ENCODE results near the gene PDHX. TPM values are rescaled to one million over a fixed set of nuclear protein-coding genes. Genes with fewer than 3 reads are reported as not detected.

PDHX gene
- total RNA-seq, 6 donors from 2014 or later = 11.8 to 40.3 (median 32.3) TPM

DNA sequence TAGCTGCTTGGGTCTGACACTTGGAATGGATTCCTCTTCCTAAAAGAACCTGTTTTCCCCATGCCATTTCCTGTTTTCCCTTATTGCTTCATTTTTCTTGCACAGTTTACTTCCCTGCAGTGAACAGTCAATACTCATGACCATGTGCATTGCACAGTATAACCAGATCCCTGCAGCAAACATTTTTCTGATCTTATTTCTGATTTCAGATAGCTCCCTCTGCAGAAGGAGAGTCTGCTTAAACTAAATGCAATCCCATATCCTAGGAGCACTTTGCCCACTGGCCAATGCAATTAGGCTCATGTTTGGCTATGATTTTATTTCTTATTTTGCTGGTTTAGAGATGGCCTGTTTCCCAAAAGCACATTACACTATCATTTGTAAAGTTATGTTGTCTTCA is 125.8 kb downstream of the PDHX start:
- TF ChIP-seq POLR2AphosphoS5 (IDR thresholded peaks at IDR 0.05) (no peak), EP300 (IDR thresholded peaks at IDR 0.05) (no peak), CTCF (IDR thresholded peaks at IDR 0.05) (no peak), POLR2A (IDR thresholded peaks at IDR 0.05) (no peak)
- Histone ChIP-seq H3K4me1 (peaks cover 15 to 35% (median 30%) of the 10 kb centered on the region in 4 donors), H3K36me3 (no peaks in the 10 kb centered on the region), H3K4me3 (no peak overlapping the region), H3K9me3 (no peaks in the 10 kb centered on the region), H3K27me3 (no peaks in the 10 kb centered on the region), H3K27ac (no peak overlapping the region)
- no peak for ATAC-seq (ENCODE audit: low FRiP score in 2 of 2)
- no peak for DNase-seq

DNA sequence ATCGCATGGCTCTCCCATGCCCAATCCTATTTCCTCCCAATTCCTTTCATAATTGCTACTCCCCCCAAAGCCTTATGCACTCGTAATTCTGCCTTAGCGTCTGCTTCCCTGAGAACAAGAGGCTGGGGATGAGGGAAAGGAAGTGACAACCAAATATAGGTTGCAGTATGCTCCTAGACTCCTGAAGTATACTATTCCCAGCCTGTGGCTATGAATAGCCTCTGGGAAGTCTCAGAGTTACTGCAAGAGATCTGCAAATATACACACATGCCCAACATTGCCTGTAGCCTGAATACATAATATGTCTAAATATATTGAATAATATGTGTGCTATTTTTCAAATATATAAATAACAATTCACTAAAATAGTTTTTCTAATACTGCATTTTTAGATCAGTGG is 126.5 kb downstream of the PDHX start:
- Histone ChIP-seq H3K36me3 (no peaks in the 10 kb centered on the region), H3K4me3 (no peak overlapping the region), H3K4me1 (peaks cover 15 to 35% (median 31%) of the 10 kb centered on the region in 4 donors), H3K27ac (no peak overlapping the region), H3K9me3 (no peaks in the 10 kb centered on the region), H3K27me3 (no peaks in the 10 kb centered on the region)
- DNase-seq (no peak), ATAC-seq (ENCODE audit: low FRiP score in 2 of 2) (no peak)
- WGBS, 2 donors = 73 to 75% methylated on average over 3 of the region's 3 CpGs
- TF ChIP-seq CTCF (IDR thresholded peaks at IDR 0.05) = no peak
- TF ChIP-seq EP300 (IDR thresholded peaks at IDR 0.05) = no peak
- TF ChIP-seq POLR2AphosphoS5 (IDR thresholded peaks at IDR 0.05) = no peak
- no peak for TF ChIP-seq POLR2A (IDR thresholded peaks at IDR 0.05)

DNA sequence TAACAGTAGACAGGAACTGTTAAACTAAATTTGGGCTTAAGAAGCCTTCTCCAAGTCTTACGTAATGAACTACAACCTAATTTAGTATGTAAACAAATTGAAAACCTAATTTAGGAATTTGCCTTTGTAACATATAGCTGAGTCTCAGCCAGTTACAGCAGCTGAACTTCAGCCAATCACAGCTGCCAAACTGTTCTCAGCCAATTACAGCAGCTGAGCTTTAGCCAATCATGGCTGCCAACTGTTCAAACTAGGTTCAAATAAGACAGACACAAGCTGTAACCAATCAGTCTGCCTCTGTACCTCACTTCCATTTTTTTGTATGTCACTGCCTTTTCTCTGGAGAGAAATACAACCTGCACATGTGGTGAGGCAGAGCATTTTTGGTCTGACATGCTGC is 127.5 kb downstream of the PDHX start:
- Histone ChIP-seq H3K4me1 (peaks cover 15 to 41% (median 37%) of the 10 kb centered on the region in 4 donors), H3K36me3 (no peaks in the 10 kb centered on the region), H3K27ac (no peak overlapping the region), H3K27me3 (no peaks in the 10 kb centered on the region), H3K4me3 (no peak overlapping the region), H3K9me3 (no peaks in the 10 kb centered on the region)
- WGBS, 2 donors = 52 to 76% methylated on average over 1 of the region's 1 CpG
- TF ChIP-seq CTCF (IDR thresholded peaks at IDR 0.05) (no peak), POLR2AphosphoS5 (IDR thresholded peaks at IDR 0.05) (no peak), EP300 (IDR thresholded peaks at IDR 0.05) (no peak), POLR2A (IDR thresholded peaks at IDR 0.05) (no peak)
- DNase-seq (no peak), ATAC-seq (ENCODE audit: low FRiP score in 2 of 2) (no peak)

DNA sequence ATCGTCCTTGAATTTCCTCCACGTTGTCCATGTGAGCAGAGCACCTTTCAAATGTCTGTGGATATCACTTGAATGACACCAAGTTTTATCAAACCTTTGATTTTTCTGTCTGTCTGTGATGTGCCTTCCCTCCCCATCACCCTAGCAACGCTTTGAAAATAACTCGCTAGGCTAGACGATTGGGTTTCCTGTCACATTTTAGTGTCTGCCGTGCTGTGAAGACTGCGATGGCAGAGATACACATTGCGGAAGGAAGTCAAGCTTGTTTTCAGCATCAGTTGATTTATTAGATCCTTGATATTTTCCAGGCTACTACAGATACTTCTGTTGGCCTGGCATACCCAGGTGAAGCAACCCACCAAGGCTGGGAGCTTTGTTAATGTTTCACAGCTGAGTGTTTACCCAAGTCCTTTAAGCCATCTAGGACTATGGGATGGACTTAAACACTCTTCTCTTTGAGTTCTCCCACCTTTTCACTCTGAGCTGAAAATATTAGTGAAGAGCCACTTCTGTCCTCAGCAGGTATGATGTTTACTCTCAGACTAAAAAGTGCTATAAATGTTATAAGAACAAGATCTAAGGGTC is 128.9 kb downstream of the PDHX start:
- no peak for TF ChIP-seq POLR2A (IDR thresholded peaks at IDR 0.05)
- peak in 1 of 4 donors; percentile 13 for TF ChIP-seq EP300 (IDR thresholded peaks at IDR 0.05)
- peak in 1 of 2 donors; percentile 5 for TF ChIP-seq POLR2AphosphoS5 (IDR thresholded peaks at IDR 0.05)
- ATAC-seq (ENCODE audit: low FRiP score in 2 of 2) (peak; percentile 79 to 90), DNase-seq (peak in 1 of 2 donors; percentile 49)
- 14 to 25% methylated on average over 8 of the region's 8 CpGs for whole genome bisulfite sequencing, 2 donors
- H3K4me3 ChIP-seq = no peak overlapping the region
- H3K27me3 ChIP-seq = no peaks in the 10 kb centered on the region
- H3K4me1 ChIP-seq = peaks cover 15 to 41% (median 37%) of the 10 kb centered on the region in 4 donors
- H3K36me3 ChIP-seq = no peaks in the 10 kb centered on the region
- H3K9me3 ChIP-seq = no peaks in the 10 kb centered on the region
- H3K27ac ChIP-seq = peak overlapping the region in 2 of 4 donors; percentile 30 to 33

Small RNA genes within 50 kb of the gene (small RNA-seq; reads per million reads assigned to genes)
- gene MIR1343 = 0.07 to 0.77 (median 0.28) reads per million in 4 donors

Other genes starting within 250 kb of the PDHX start
- 10 to 100 TPM in 4 of 6 donors, 1 to 10 TPM in 2; 4.2 to 47.4 (median 26.8) TPM for gene APIP, start 239 bp upstream of the PDHX start, total RNA-seq
- 100 to 1,000 TPM; 454 to 696 (median 551) TPM for gene CD44, start 222.6 kb downstream of the PDHX start, total RNA-seq

All from upper lobe of left lung (tissue), 6 donors.